GM13977 (cell line): ENCODE results near the gene EIF3B.
"Not testable (repeated sequence)": the region's sequence is repeated elsewhere in the genome, so short reads cannot be mapped to it uniquely, and the experiment has no call there.

Experiments
- DNase-seq: peaks from one replicate; pipeline ENCODE4 v3.0.0; 2012; ENCODE audit warnings: low spot score
- CTCF ChIP-seq: IDR thresholded peaks from 2 replicates; pipeline ENCODE4 v1.5.1; 2012; ENCODE audit warnings: mild to moderate bottlenecking, control low read depth; ENCODE audit not compliant: insufficient read depth; ENCODE audit errors: extremely low read depth, missing control alignments
- in situ Hi-C: fragments of 300-500 bp; cut with MboI; formaldehyde crosslinking; loops from one replicate; pipeline ENCODE4 v1.12.0; 2022; ENCODE audit warnings: low sequenced_read_pairs, low pct_unique_long_range_greater_than_20kb, mixed read lengths, inconsistent platforms; ENCODE audit not compliant: unreplicated experiment

The EIF3B gene

GRCh38 chr7:2384354-2385243 is 30.0 kb downstream of the EIF3B start:
- DNase-seq, result no peak
- in situ Hi-C loops, result no loop called here
- peak; percentile 33 for TF ChIP-seq CTCF

- DNase-seq, in situ Hi-C loops: not testable (repeated sequence)
Measured at GRCh38 chr7:2386122-2386521, 31.5 kb downstream of the EIF3B start.

- in situ Hi-C loops, result no loop called here
- DNase-seq, result no peak
- no peak for TF ChIP-seq CTCF
Measured at GRCh38 chr7:2386964-2387669, 32.5 kb downstream of the EIF3B start.

GRCh38 chr7:2387897-2388636 is 33.4 kb downstream of the EIF3B start:
- no peak for TF ChIP-seq CTCF
- in situ Hi-C loops, result no loop called here
- DNase-seq, result no peak

GRCh38 chr7:2388637-2388954 is 34.0 kb downstream of the EIF3B start:
- in situ Hi-C loops, result no loop called here
- no peak for TF ChIP-seq CTCF
- DNase-seq, result no peak

GRCh38 chr7:2390020-2390816 is 35.6 kb downstream of the EIF3B start:
- DNase-seq, in situ Hi-C loops: not testable (repeated sequence)

GRCh38 chr7:2393706-2394105 is 39.1 kb downstream of the EIF3B start:
- in situ Hi-C loops, result no loop called here
- TF ChIP-seq CTCF, result no peak
- DNase-seq, result no peak
